EL (cell line): ENCODE results near the gene COL7A1.
"Not testable (repeated sequence)": the region's sequence is repeated elsewhere in the genome, so short reads cannot be mapped to it uniquely, and the experiment has no call there.

ENCODE experiments used
- DNase-seq: peaks from one replicate; pipeline ENCODE4 v3.0.0-alpha.2; 2016

The COL7A1 gene

DNA sequence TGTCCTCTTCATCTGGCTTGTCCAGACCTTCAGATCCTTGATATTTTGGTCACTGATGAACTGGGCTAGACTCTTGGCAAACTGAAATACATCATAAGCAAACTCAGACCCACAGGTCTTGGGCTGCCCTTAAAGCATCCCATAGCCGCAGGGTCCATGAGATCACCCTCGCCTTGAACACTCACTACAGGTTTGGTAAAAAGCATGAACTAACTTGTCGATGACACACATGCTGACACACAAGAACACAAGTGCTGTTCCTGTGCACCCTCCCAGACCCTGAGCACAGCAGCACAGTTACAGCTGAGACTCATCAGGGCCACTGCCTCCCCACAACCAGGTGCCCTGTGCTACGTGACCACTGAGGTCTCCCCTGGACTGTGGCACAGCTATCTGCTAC is 59.6 kb downstream of the COL7A1 start:
- no peak for DNase-seq

GRCh38 chr3:48532977-48533337 is 62.2 kb downstream of the COL7A1 start:
- no peak for DNase-seq

GRCh38 chr3:48532271-48532976 is 62.7 kb downstream of the COL7A1 start:
- DNase-seq = no peak

GRCh38 chr3:48530701-48531100 is 64.4 kb downstream of the COL7A1 start:
- DNase-seq = not testable (repeated sequence)

DNA sequence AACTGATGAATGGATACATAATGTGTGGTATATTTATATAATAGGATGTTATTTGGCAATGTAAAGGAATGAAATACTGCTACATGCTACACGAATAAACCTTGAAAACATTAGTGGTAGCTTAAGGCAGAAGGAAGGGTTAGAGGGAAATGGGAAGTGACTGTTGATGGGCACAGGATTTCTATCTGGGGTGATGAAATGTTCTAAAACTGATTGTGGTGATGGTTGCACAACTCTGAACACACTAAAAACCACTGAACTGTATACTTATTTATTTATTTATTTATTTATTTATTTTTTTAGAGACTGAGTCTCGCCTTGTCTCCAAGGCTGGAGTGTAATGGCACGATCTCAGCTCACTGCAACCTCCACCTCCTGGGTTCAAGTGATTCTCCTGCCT is 66.4 kb downstream of the COL7A1 start:
- DNase-seq = no peak

DNA sequence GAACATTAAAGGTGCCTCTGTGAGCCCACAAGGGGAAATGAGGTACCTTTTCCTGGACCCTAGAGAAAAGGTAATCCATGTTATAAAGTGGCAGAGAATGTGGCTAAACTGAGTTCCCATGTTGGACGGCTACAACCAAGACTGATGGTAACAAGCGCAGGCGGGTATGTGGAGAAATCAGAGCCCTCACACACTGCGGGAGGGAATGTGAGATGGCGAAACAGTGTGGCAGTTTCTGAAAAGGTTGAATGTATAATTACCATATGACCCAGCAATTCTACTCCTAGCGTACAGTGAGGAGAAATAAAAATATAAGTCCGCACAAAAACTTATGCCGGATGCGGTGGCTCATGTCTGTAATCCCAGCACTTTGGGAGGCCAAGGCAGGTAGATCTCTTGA is 67.1 kb downstream of the COL7A1 start:
- DNase-seq = no peak

DNA sequence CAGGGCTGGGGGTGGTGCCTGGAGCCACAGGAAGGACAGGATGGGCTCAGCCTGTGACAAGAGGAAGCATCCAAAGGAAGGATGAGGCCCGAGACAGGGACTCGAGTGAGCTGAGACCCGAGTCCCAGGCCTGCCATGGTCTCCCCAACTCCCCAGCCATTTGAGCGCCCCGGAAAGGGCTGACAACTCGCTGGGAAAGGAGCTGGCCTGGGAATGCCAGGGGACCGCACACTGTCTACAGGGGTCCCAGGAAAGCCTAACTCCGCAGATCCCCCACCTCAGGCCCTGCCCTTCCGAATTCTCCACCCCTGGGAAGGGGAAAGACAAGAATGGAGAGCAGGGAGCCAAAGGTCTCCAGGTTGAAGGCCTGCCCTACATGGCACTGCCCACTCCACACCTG is 70.2 kb downstream of the COL7A1 start:
- no peak for DNase-seq

GRCh38 chr3:48521635-48522034 is 73.5 kb downstream of the COL7A1 start:
- DNase-seq = no peak

DNA sequence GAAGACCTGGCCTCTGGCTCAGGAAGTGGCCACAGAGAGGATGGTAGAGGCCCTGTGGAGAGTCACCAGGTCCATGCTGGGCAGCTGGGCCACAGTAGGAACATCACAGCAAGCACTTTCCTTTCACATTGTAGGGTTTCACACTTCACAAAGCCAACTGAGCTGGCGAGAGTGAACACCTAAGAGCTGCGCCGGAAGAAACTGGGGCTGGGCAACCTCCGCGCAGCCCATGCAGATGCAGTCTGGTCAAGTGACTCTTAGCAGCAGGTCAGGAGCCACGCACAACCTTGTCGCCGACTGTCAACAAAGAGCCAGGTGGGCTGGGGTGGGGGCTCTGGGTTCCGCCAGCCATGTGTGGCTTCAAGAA is 75.9 kb downstream of the COL7A1 start:
- DNase-seq = no peak

DNA sequence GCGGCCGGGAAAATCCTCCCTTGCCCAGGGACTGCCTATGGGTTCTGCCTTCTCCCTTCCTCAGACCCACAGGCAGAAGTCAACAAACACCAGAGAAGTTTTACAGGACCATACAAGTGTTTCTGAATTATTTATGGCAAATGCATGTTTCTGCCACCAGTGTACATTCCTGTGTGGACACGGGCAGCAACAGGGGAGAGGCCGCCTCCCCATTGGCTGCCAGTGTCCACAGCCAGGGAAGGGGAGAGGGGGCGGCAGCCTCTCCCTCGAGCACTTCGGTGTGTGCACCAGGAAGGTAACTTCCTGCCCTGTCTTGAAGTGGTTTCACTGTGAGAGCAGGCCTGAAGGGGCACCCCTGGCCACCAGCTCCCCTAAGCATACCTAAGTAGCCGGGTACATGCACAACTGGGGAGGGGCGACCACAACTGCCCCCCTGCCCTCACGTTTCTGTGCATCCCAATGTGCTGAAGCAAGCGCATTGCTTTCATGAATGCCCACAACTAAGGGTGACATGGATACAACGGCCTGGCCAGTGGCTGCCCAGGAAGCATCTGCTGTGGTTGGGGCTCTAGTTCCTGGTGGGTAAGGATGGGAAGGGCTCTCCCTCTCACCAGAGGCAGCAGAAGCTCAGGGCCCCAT is 76.4 kb downstream of the COL7A1 start:
- no peak for DNase-seq

DNA sequence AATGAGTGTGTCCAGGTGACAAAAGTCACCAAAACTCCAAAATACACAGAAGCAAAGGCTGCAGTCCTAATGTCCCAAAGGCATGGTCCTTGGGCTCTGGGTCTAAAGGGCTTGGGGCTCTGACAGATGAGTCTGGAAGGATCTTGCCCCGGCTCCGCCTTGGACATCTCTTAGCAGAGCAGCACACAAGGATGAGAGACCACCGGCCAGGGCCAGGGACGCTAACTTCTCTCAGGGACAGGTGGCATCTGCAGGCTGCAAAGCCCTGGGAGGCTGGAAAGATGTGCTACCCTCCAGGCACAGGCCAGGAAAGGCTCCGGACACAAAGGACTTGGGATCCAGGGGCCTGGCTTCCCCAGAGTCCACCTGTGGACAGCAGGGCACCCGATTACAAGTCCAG is 77.1 kb downstream of the COL7A1 start:
- DNase-seq = no peak

DNA sequence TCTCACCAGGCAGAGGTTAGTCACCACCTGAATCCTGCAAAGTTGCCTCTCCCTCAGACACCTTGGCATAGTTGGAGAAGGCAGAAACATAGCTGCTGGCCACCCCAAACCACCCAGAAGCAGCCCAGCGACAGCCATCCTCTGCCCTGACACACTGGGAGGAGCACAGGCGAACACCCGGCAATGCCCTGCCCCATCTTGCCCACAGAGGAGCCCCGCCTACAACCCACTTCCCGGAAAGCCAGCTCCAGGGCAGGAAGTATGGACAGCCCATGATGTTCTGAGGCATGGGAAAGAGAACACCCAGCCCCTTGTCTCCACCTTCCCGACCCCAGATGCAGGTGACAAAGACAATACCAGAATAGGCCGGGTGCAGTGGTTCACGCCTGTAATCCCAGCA is 78.6 kb downstream of the COL7A1 start:
- DNase-seq = no peak

DNA sequence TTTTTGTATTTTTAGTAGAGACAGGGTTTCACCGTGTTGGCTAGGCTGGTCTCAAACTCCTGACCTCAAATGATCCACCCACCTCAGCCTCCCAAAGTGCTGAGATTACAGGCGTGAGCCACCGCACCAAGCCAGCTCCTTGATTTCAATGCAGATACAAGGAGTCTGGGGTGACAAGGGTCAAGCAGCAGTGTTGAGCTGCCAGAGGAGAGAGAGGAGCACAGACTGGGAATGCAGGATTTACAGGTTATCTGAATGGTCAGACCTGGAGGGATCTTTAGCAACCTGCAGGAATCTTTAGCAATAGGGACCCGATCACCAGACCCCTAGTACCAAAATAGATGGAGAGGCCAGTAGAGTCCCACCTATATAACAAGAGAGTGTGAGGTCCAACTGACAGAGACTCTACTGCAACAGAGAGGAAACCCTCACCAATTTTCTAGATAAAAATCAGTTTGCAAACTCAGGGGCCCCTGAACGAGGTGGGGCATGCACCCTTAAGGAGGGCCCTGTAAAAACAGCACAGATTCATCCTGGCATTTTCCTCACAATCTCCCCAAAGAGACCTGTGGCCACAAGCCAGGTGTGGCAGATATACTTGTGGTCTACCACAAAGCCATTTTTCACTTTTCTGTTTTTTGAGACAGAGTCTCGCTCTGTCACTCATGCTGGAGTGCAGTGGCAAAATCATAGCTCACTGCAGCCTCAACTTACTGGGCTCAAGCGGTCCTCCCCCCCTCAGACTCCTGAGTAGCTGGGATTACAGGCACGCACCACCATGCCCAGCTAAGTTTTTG is 80.5 kb downstream of the COL7A1 start:
- DNase-seq = no peak
